HG03196 (cell line): Measurements from ENCODE around the gene PRXL2B.

Experiments
- ATAC-seq: cut with Tn5 transposase; IDR thresholded peaks from one replicate; pipeline ENCODE4 v1.9.1; 2021; ENCODE audit not compliant: unreplicated experiment

Gene PRXL2B

GRCh38 chr1:2596530-2597333 lies 10.2 kb downstream of the PRXL2B start:
- no peak for ATAC-seq

DNA sequence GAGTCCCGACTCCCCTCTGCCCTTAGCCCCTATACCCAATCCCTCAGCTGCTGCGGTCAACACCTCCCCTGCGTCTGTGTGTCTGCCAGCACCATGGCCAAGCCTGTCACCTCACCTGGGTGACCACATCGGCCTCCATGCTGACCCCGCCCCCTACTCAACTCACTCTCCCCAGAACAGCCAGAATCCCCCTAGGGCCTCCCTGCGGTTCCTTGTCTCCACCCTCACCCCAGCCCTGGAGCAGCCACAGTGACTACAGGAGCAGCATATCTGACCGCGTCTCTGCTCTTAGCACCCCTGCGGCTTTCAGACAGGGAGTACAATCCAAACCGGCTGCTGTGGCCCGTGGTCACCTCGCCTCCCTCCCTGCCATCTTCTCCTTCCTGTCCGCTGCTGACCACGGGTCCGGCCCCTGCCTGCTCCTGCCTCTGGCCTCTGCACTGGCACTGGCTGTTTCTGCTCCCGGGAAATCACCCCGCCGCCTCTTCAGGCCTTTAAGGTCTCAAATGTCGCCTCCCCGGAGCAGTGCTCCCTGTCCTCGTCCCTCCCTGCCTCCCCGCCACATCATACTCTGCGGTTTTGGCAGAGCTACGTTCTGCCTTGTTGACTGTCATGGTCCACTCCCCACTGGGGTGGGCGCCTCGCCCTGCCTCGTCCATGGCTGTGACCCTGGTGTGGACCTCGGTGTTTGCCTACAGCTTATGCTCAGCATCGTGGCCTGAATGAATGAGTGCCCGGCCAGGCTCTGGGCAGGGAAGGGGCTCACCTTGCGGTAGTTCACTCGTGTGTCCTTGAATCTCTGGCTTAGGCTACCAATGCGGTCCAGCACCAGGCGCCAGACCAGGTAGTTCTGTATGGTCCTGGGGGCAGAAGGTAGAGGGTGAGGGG lies 11.1 kb downstream of the PRXL2B start:
- no peak for ATAC-seq

DNA sequence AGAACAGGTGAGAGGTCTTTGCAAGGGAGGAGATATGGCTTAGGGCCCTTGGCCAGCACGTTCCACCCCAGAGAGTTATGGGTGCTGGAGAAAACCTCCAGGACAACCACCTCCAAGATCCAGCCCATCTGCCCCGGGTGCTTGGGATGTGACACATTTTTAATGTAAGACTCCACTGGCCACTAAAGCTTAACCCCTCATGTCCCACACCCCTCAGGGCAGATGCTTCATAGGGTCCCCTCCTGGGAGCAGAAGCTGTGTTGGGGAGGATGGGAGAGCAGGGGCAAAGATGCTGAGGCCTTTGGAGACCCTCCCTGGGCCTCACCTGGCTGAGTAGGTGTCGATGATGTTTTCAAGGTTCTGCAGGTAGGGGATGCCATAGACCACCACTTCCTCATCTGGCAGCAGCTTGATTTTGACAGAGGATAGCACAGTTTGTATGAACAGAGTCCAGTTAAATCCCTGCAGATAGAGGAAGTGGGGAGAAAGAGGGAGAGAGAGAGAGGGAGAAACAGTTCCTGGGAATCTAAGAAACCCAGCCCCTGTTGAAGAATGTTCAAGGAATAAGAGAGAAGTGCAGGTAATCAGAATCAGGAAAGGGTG lies 11.9 kb downstream of the PRXL2B start:
- ATAC-seq = no peak

- ATAC-seq = no peak
Observed at GRCh38 chr1:2601721-2602303, 15.2 kb downstream of the PRXL2B start.

DNA sequence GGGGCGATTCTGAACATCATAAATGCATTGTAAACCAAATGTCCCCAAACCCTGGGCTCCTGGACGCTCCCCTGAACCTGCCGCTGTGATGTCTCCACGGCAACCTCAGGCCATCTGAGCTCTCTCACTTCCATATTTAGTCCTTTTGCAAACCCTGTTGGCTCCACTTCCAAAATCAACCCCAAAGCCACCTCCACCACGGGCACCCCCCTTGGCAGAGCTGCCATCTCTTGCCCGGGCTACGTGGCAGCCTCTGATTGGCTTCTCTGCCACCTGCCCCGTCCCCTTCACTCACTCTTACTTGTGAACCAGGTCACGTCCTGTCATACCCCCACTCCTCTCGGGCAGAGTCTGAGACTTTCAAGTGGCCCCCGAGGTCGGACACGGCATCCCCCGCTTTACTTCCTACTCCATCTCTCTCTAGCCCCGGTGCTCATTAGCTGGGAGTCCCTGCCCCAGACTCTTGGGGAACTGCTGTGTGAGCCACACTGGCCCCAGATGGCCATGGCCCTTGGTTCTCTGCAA lies 15.8 kb downstream of the PRXL2B start:
- ATAC-seq = no peak

DNA sequence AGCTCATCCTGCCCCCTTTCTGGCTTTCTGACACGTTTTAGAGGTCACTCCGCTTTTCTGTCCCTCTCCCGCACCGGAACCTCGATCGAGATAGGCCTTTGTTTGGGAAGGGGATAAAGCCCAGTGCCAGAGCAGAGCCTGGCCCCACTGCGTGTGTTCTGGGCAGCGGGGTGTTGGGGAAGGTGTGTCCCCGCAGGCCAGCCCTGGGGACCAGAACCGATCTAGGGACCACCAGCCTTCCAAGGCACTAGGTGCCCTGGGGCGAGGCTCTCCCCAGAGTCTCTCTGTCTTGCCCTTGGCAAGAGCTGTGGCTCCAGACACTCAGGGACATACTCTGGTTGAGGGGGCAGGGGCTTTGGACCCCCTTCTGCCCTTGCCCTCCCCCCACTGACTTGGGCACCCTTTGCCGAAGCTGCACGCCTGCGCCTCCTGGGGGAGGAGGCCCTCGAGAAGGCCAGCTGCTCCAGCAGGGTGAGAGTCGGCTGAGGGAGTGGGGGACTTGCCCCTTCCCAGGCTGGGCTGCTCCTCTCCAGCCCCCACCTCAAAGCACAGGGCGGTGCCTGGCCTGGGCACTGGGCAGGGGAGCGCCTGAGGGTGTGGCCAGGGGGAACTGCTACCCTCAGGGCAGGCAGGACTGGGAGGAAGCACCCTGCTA lies 16.4 kb downstream of the PRXL2B start:
- ATAC-seq = no peak

- no peak for ATAC-seq
Observed at GRCh38 chr1:2603521-2604155, 17.1 kb downstream of the PRXL2B start.

DNA sequence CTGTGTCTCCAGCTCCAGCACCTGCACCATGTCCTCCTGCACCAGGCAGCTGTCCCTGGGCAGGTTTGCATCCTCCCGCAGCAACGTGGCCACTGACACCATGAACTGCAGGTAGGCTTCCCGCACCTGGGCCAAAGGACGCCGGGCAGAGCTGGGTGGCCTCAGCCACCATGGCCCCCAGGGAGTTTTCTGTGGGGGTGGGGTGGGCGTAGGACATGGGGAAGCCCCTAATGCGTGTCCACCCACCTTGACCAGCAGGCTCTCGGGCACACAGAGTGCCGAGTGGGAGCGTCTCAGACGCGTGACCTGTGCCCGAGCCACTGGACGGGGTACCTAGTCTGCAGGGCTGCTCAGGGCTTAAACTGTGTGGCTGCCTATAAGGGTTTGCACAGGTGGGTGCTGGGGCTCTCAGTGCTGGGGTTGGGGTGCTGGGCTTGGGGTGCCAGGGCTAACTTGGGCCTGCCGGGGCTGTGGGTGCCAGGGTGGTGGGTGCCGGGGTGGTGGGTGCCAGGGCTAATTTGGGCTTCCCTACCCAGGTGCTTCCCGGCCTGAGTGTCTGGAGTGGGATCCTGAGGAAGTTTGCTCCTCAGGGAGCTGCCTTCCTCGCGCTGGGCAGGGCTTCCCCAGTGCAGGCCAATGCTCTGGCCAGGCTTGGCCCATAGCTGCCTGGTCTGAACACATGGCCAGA lies 17.7 kb downstream of the PRXL2B start:
- no peak for ATAC-seq

GRCh38 chr1:2604844-2605508 lies 18.4 kb downstream of the PRXL2B start:
- no peak for ATAC-seq

DNA sequence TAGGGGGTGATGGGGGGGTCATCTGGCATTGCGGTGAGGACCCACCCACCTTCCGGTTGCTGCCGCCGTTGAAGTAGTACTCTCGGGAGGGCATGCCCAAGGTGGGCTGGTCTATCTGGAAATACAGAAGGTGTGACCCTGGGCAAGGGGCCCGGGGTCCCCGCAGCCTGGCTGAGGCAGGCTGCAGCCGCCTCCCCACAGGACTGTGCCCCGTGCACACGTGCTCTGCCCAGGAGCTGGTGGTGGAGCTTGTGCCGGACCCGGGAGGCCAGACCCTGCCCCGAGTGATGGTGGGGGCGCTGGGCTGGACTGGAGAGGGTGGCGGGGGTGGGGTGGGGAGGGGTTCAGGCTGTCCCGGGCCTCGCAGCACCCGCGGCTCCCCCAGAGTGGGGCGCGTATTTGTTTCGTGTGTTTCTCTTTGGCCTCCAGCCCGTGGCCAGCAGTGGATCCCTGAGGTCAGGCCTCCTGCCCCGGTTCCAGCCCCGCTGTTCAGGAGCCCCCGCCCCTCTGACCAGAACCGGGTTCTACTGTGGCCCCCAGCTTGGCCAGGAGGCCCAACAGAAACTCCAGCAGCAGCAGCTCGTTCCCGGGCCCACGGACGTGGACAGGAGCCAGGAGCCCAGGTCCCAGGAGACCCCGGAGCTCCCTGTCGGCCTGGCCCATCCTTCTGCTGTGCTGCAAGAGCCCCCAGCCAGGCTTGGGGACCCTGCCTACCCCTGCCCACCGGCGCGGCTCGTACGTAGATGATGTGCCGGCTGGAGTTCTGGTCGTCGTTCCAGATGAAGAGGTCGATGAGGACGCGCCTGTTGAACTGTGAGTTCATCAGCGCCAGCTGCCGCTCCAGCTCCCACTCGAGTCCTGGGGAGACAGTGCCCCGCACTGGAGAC lies 19.2 kb downstream of the PRXL2B start:
- no peak for ATAC-seq

- ATAC-seq = no peak
Observed at GRCh38 chr1:2606396-2606880, 19.9 kb downstream of the PRXL2B start.

GRCh38 chr1:2606881-2607621 lies 20.5 kb downstream of the PRXL2B start:
- ATAC-seq = no peak

DNA sequence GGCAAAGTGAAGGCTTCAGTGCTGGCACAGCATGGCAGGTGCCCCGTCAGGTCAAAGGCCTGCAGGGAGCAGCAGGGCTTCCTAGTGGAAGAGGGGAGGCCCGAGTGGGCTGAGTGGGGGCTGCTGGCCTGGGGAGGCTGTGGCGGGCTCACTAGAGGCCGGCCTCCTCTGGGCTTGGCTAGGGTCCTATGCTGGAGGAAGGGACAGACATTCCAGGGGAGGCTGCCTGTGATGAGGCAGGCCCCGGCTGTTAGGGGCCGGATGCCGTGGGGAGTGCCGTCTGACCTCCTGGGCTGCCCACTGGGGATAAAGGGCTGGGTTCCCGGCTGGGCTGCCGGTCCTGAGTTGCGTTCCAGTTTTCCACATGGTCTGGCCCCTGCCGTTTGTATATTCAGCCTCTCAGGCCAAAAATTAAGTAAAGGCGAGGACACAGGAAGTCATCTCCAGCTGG lies 21.1 kb downstream of the PRXL2B start:
- ATAC-seq = no peak

DNA sequence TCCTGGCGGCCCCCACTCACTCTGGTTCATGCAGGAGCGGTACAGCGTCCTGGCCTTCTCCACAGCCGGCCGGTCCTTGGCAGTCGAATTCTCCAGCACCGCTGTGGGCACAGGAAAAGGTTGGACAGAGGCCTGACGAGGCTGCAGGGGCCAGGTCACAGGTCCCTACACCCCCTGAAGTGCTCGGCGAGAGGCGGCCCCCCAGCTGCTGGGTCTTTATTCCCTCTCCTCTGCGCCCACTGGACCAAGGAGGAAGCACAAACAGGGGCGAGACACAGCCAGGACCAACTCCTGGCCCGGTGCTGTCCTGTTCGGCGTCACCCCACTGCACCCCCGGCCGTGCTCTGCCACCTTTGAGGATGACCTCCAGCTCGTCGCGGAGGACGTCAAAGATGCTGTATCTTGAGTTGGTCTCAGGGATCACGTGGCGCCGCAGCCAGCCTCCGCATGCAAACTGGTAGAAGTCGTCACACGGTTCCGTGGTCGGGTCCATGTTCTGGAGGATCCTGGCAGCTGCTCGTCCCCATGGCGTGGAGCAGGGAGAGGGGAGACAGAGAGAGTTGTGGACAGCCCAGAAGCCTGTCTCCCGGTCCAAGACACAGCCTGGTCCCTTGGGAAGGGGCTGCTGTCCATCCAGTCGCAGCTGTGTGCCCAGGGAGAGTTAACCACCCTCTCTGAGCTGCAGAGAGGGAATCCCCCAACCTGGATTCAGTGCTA lies 22.9 kb downstream of the PRXL2B start:
- no peak for ATAC-seq

- ATAC-seq = no peak
Observed at GRCh38 chr1:2610036-2610959, 23.7 kb downstream of the PRXL2B start.
